Psoas muscle (tissue), 8 donors: ENCODE measurements around the gene ASIC4. TPM values are rescaled to one million over a fixed set of nuclear protein-coding genes. Genes with fewer than 3 reads are reported as not detected.

Experiments
- ATAC-seq, 4 donors: fragments of 200-7000 bp; cut with Tn5 transposase; one replicate each; pipeline ENCODE4 v1.9.1; 2020; ENCODE audit warnings: moderate library complexity in 3 of 4, mild to moderate bottlenecking in 2 of 4
- DNase-seq, 2 donors: peaks; one replicate each; pipeline ENCODE4 v3.0.0-alpha.2; 2020
- H3K27ac ChIP-seq: fragments of 200-600 bp; one replicate; pipeline ENCODE4 v1.8.0; 2022
- H3K27me3 ChIP-seq, 3 donors: fragments of 200-600 bp in 1 of 3; one replicate each; pipeline versions ENCODE4 v1.6.1 to v1.8.0; 2013 to 2022; ENCODE audit warnings: low read length in 2 of 3, mild to moderate bottlenecking in 2 of 3, moderate library complexity in 1 of 3; ENCODE audit not compliant: insufficient read depth in 3 of 3
- H3K36me3 ChIP-seq, 2 donors: fragments of 200-600 bp in 1 of 2; one replicate each; pipeline versions ENCODE4 v1.6.1 to v1.8.0; 2013 to 2022; ENCODE audit warnings: low read depth in 1 of 2, mild to moderate bottlenecking in 1 of 2, moderate library complexity in 1 of 2; ENCODE audit not compliant: insufficient read depth in 1 of 2
- H3K4me1 ChIP-seq: fragments of 200-600 bp; one replicate; pipeline ENCODE4 v1.8.0; 2022
- H3K4me3 ChIP-seq: fragments of 200-600 bp; one replicate; pipeline ENCODE4 v1.8.0; 2022; ENCODE audit warnings: mild to moderate bottlenecking
- H3K9me3 ChIP-seq: fragments of 200-600 bp; one replicate; pipeline ENCODE4 v1.8.0; 2022
- CTCF ChIP-seq: fragments of 200-600 bp; IDR thresholded peaks from one replicate; pipeline ENCODE4 v1.8.0; 2022; ENCODE audit warnings: antibody characterized with exemption
- WGBS, 3 donors: extraction: QIAGEN DNeasy Blood & Tissue Kit; methylation state at CpG; one replicate each; pipeline versions ENCODE4 v1.1.6 to v1.1.7; 2013; 5-methylcytosine and 5-hydroxymethylcytosine counted together
- intact Hi-C, 2 donors: fragments of 100-400 bp; cut with DNase I; formaldehyde crosslinking; loops; one replicate each; pipeline versions ENCODE4 v1.11.0 to v1.14.2; 2022
- polyA plus RNA-seq, 3 donors: library from polyadenylated mRNA; stranded (reverse); fragments of 200-250 nt; gene quantifications; one replicate each; pipeline ENCODE4 v1.2.3, GENCODE V29; 2013
- total RNA-seq, 4 donors: library from RNA; stranded (reverse); fragmentation: NEBNext Ultra II Directional in 2 of 4; extraction: Animal tissue kit (Norgen Biotek cat#: 25700) in 2 of 4; gene quantifications; one replicate each; pipeline versions ENCODE4 v1.2.1 to v1.2.4, GENCODE V29; 2021 to 2023
- donor health status: healthy with polysubstance abuse.
- donor health status: DM: no; HTN: no; CAD: no; lungs with moderate emphysema.
- donor health status: Bipolar disorder and iron deficiency.
- donor health status: healthy.
- donor health status: DM: yes; HTN: yes; CAD: no.
- donor health status: DM: no; HTN: no; CAD: no.
- donor health status: DM: no; HTN: no; CAD: no.
- donor health status: DM: yes; HTN: yes; CAD: no.

The ASIC4 gene
- total and polyA plus RNA-seq, 7 donors = 0.03 to 0.34 (median 0.26) TPM; not detected in 3

GRCh38 chr2:219517954-219518778 lies 3.9 kb downstream of the ASIC4 start:
- WGBS, 3 donors = 70 to 73% (median 70%) methylated on average over 9 to 10 of the region's 10 CpGs
- H3K9me3 ChIP-seq = no peaks in the 10 kb centered on the region
- intact Hi-C loops = no loop called here
- H3K36me3 ChIP-seq = no peaks in the 10 kb centered on the region
- no peak for TF ChIP-seq CTCF
- no peak overlapping the region for H3K27ac ChIP-seq
- H3K4me1 ChIP-seq = peaks cover 7% of the 10 kb centered on the region
- ATAC-seq (no peak), DNase-seq (no peak)
- H3K4me3 ChIP-seq = no peak overlapping the region
- peaks cover 0 to 38% (median 20%) of the 10 kb centered on the region in 3 donors for H3K27me3 ChIP-seq

- Histone ChIP-seq H3K4me1 (peaks cover under 1% of the 10 kb centered on the region), H3K27ac (peak overlapping the region; percentile 30), H3K4me3 (no peak overlapping the region), H3K27me3 (peaks cover 0 to 37% (median 12%) of the 10 kb centered on the region in 3 donors), H3K36me3 (no peaks in the 10 kb centered on the region), H3K9me3 (no peaks in the 10 kb centered on the region)
- 79 to 88% (median 83%) methylated on average over 9 of the region's 9 CpGs for WGBS, 3 donors
- intact Hi-C loops = no loop called here
- DNase-seq (no peak), ATAC-seq (peak in 2 of 4 donors; percentile 1 to 43)
- TF ChIP-seq CTCF = no peak
Measured at GRCh38 chr2:219519526-219519916, 5.2 kb downstream of the ASIC4 start.

- no peaks in the 10 kb centered on the region for H3K9me3 ChIP-seq
- H3K27me3 ChIP-seq = peaks cover 0 to 34% (median 10%) of the 10 kb centered on the region in 3 donors
- no peak overlapping the region for H3K27ac ChIP-seq
- DNase-seq (no peak), ATAC-seq (no peak)
- no peak for TF ChIP-seq CTCF
- H3K36me3 ChIP-seq = no peaks in the 10 kb centered on the region
- WGBS, 3 donors = 69 to 76% (median 74%) methylated on average over 6 to 8 of the region's 8 CpGs
- H3K4me1 ChIP-seq = no peaks in the 10 kb centered on the region
- H3K4me3 ChIP-seq = no peak overlapping the region
- intact Hi-C loops = loop anchor here in 1 of 2 donors (5.0 kb wide), 1 partner anchor 53 kb away; no protein-coding TSS in a partner anchor
Measured at GRCh38 chr2:219520079-219520478, 5.8 kb downstream of the ASIC4 start.

GRCh38 chr2:219521066-219521880 lies 7.0 kb downstream of the ASIC4 start:
- Histone ChIP-seq H3K4me3 (no peak overlapping the region), H3K4me1 (no peaks in the 10 kb centered on the region), H3K36me3 (no peaks in the 10 kb centered on the region), H3K27me3 (peaks cover 0 to 29% (median 10%) of the 10 kb centered on the region in 3 donors), H3K27ac (no peak overlapping the region), H3K9me3 (no peaks in the 10 kb centered on the region)
- peak; percentile 39 for TF ChIP-seq CTCF
- no peak for DNase-seq
- ATAC-seq = peak; percentile 28 to 46 (median 36)
- intact Hi-C loops = loop anchor here in 1 of 2 donors (5.0 kb wide), 1 partner anchor 54 kb away; no protein-coding TSS in a partner anchor
- WGBS, 3 donors = 28 to 41% (median 36%) methylated on average over 14 of the region's 14 CpGs
